GM12873 (cell line): ENCODE measurements around the gene METTL9.
A peak's percentile ranks its signal among the peaks of the same experiment; 100 is the strongest.

Source experiments
- CTCF ChIP-seq: IDR thresholded peaks from 2 replicates; pipeline ENCODE4 v1.5.1; 2012; ENCODE audit warnings: low read depth, mild to moderate bottlenecking, moderate library complexity, low read length, control low read depth; ENCODE audit not compliant: insufficient read depth; ENCODE audit errors: missing control alignments

METTL9 gene

DNA sequence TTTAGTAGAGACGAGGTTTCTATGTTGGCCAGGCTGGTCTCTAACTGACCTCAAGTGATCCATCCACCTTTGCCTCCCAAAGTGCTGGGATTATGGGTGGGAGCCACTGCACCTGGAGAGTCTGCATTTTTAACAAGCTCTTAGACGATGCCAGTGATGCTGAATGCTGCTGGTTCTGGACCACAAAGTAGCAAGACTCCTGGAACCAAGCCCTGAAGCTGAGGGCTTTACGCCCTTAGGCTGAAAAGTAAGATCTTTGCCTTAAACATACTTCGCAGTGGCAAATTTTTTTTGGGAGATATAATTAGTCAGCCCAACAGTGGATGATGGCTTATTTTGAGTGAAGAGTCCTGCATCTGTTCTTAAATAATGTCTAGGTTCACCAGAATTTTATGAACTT is 14.0 kb downstream of the METTL9 start:
- TF ChIP-seq CTCF, result no peak

DNA sequence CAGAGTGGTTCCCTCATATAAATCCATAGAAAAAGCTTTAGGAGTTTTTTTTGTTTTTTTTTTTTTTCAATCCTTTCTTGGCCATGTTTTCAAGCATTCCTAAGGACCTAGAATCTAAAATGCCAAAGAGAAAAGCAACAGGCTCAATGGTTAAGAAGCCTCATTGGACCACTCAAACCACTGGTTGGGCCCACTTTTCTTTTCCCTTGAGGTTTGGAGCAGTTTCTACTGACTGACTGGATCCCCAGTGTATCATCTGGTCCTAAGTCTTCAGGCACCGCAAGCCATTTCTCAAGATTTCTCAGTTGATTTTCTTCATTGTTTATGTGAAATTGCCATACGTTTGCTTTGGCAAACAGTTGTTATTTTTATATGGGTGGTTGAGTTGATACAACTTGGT is 14.4 kb downstream of the METTL9 start:
- TF ChIP-seq CTCF, result no peak

DNA sequence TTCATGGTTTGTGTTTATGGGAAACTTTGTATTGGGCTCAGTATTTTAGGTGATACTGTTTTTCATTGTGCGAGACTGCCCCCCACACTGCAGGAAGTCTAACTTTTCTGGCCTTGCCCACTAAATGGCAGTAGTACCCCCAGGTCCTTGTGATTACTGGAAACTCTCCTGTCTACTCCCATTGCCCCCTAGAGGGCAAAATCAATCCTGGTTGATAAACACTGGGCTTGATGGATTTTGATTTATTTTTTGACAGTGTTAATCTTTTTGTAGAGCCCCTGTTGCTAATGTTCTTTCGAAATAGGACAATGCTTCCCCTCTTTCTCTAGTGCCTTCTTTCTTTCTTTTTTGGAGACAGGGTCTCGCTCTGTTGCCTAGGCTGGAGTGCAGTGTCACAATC is 15.5 kb downstream of the METTL9 start:
- TF ChIP-seq CTCF, result peak; percentile 36

- no peak for TF ChIP-seq CTCF
Measured at GRCh38 chr16:21617607-21618006, 18.2 kb downstream of the METTL9 start.

DNA sequence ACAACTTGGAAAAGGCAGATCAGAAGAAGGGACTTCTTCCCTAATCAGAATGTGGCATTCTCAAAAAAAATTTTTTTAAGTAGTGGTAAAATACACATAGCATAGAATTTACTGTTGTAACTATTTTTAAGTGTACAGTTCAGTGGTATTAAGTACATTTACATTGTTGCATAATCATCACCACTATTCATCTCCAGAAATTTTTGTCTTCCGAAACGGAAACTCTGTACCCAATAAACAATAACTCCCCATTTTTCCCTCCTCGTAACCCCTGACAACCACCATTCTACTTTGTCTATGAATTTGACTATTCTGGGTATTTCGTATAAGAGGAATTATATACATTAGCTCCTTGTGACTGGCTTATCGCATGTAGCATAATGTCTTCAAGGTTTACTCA is 18.9 kb downstream of the METTL9 start:
- TF ChIP-seq CTCF, result no peak

DNA sequence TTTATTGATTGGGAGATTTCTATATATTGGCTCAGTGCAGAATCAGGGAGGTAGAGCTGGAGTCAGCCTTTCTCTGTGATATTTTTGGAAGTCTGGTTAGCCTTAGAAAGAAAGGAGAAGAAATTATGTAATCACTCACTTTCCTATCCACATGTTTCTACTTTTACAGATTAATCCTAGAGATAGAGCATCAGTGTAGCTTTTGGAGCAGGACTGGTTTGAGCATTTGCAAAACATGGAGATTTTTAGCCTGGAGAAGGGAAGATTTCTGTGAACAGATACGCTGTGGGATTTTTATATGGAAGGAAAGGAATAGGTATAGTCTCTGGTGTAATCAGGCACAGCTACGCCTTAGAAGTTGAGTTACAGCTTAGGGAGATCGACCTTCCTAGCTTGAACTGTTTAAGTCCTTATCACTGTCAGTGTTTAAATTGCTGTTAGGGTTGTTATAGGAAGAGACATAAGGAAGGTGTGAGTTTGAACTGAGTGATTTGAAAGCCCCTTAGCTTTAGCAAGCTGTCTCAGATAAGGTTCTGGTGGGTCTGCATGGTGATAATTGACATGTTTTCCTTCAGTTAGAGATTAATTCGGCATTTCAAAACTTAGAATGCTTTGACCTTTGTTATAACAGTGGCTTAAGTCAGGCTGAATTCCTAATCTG is 20.5 kb downstream of the METTL9 start:
- no peak for TF ChIP-seq CTCF

GRCh38 chr16:21620592-21620991 is 21.2 kb downstream of the METTL9 start:
- TF ChIP-seq CTCF, result no peak

- TF ChIP-seq CTCF, result no peak
Measured at GRCh38 chr16:21622545-21622944, 23.2 kb downstream of the METTL9 start.
